GM12878 (cell line): ENCODE data around the gene TMEM150C. TPM values are rescaled to one million over a fixed set of nuclear protein-coding genes. Genes with fewer than 3 reads are reported as not detected.

Experiments used
- ATAC-seq: fragments of 200-7000 bp; cut with Tn5 transposase; 3 replicates; pipeline ENCODE4 v1.9.1; 2020; ENCODE audit warnings: mild to moderate bottlenecking, moderate library complexity
- BruUV-seq: library from RNA; stranded (reverse); fragments of 400-500 nt; replicated peaks from 2 replicates; lab custom pipeline; 2021; lab: Mats Ljungman, UMichigan
- CTCF ChIA-PET: fragments of 300-600 bp; sonication (Branson Sonifier 250); formaldehyde crosslinking; extraction: SDS; loops from one replicate; lab custom pipeline; 2021; ENCODE audit warnings: inconsistent platforms; lab: Yijun Ruan, JAX
- POLR2A ChIA-PET: fragments of 350-600 bp; formaldehyde crosslinking; extraction: SDS; loops from one replicate; lab custom pipeline; 2021; ENCODE audit warnings: inconsistent platforms; lab: Charles Lee
- RAD21 ChIA-PET: fragments of 300-600 bp; sonication (Branson Sonifier 250); formaldehyde crosslinking; loops from one replicate; lab custom pipeline; 2023; ENCODE audit warnings: antibody characterized with exemption; ENCODE audit not compliant: unreplicated experiment; lab: Charles Lee
- SMC1A ChIA-PET: fragments of 300-600 bp; sonication (Branson Sonifier 250); formaldehyde crosslinking; loops from one replicate; lab custom pipeline; 2023; ENCODE audit not compliant: unreplicated experiment, uncharacterized antibody; lab: Charles Lee
- DNase-seq: peaks from one replicate; pipeline ENCODE4 v3.0.0-alpha.2; 2011; ENCODE audit warnings: low read depth, low spot score
- FAIRE-seq: peaks from 3 replicates; lab custom pipeline; 2011; peaks lifted over from hg19 to GRCh38; lab: Jason Lieb, UNC
- H2AFZ ChIP-seq: 2 replicates; pipeline ENCODE4 v1.6.0; 2011; ENCODE audit warnings: low read depth, low read length, control low read depth; ENCODE audit not compliant: control insufficient read depth
- H3K27ac ChIP-seq: 2 replicates; pipeline ENCODE4 v1.5.1; 2011; ENCODE audit warnings: control low read depth; ENCODE audit not compliant: control insufficient read depth, insufficient read depth
- H3K27me3 ChIP-seq, 2 experiments: replicated peaks in 1 of 2; 2 replicates each; pipeline versions ENCODE4 v1.6.0 to v1.6.1; 2011; ENCODE audit warnings: low read length in 1 of 2; ENCODE audit not compliant: control insufficient read depth in 2 of 2, insufficient read depth in 2 of 2
- H3K36me3 ChIP-seq, 2 experiments: 2 replicates each; pipeline ENCODE4 v1.5.1; 2011; ENCODE audit warnings: low read length in 1 of 2; ENCODE audit not compliant: control insufficient read depth in 2 of 2, insufficient read depth in 2 of 2
- H3K4me1 ChIP-seq: 2 replicates; pipeline ENCODE4 v1.6.1; 2011; ENCODE audit warnings: mild to moderate bottlenecking, low read length, moderate library complexity, mixed read lengths; ENCODE audit not compliant: control insufficient read depth, insufficient read depth
- H3K4me2 ChIP-seq: 2 replicates; pipeline ENCODE4 v1.6.0; 2011; ENCODE audit warnings: control low read depth; ENCODE audit not compliant: control insufficient read depth, insufficient read depth
- H3K4me3 ChIP-seq: fragments of 200-600 bp; sonication (generic); 2 replicates; pipeline ENCODE4 v1.5.1; 2016
- H3K79me2 ChIP-seq: 2 replicates; pipeline ENCODE4 v1.6.0; 2011; ENCODE audit warnings: low read length; ENCODE audit not compliant: control insufficient read depth, insufficient read depth
- H3K9ac ChIP-seq: 2 replicates; pipeline ENCODE4 v1.8.0; 2011; ENCODE audit warnings: low read length, control low read depth, mixed read lengths; ENCODE audit not compliant: control insufficient read depth, insufficient read depth
- H3K9me3 ChIP-seq: replicated peaks from 3 replicates; pipeline ENCODE4 v1.5.1; 2011; ENCODE audit warnings: mild to moderate bottlenecking, low read length; ENCODE audit not compliant: control insufficient read depth, insufficient read depth
- H4K20me1 ChIP-seq: 2 replicates; pipeline ENCODE4 v1.6.0; 2011; ENCODE audit not compliant: control insufficient read depth, insufficient read depth
- EED ChIP-seq: sonication (generic); IDR thresholded peaks from 2 replicates; pipeline ENCODE4 v1.6.1; 2016; ENCODE audit warnings: antibody characterized with exemption, low read depth
- IRF5 ChIP-seq: fragments of 450-650 bp; IDR thresholded peaks from 2 replicates; pipeline ENCODE4 v1.6.1; 2017; ENCODE audit warnings: borderline replicate concordance
- RUNX3 ChIP-seq: IDR thresholded peaks from 2 replicates; pipeline ENCODE4 v1.6.1; 2012; ENCODE audit warnings: low read length, inconsistent platforms
- SIN3A ChIP-seq: IDR thresholded peaks from 2 replicates; pipeline ENCODE4 v1.6.1; 2012; ENCODE audit warnings: low read depth, low read length, improper control_type of control experiment
- ZBTB11 ChIP-seq: fragments of 450-650 bp; formaldehyde crosslinking; IDR thresholded peaks from 2 replicates; pipeline ENCODE4 v1.5.0; 2022; ENCODE audit warnings: mild to moderate bottlenecking, missing genetic modification characterization
- WGBS: methylation state at CpG from one replicate; pipeline ENCODE4 v1.1.6; 2016; ENCODE audit warnings: low lambda C conversion rate; ENCODE audit not compliant: insufficient replicate concordance, insufficient coverage; ENCODE audit errors: missing lambda C conversion rate; 5-methylcytosine and 5-hydroxymethylcytosine counted together
- in situ Hi-C: fragments of 300-500 bp; cut with MboI; formaldehyde crosslinking; loops from 9 replicates; pipeline ENCODE4 v1.14.3; 2018; ENCODE audit warnings: mixed read lengths
- intact Hi-C: fragments of 100-400 bp; cut with micrococcal nuclease; formaldehyde crosslinking; loops from one replicate; pipeline ENCODE4 v1.14.2; 2022; ENCODE audit not compliant: unreplicated experiment
- polyA plus RNA-seq, 11 experiments: library from polyadenylated mRNA; depleted of rRNA in 4 of 11; unstranded in 6 of 11; stranded (reverse) in 5 of 11; fragments of >200 nt; fragmentation: Nextera tagmentation in 4 of 11; fragmentation: Illumina TruSeq in 1 of 11; extraction: Ambion mirVana in 4 of 11; extraction: Trizol in 1 of 11; gene quantifications; 1 replicate in 1 of 11; 2 replicates in 10 of 11; pipeline versions ENCODE4 v1.2.1 to v1.2.3, GENCODE V29; 2011 to 2016; ENCODE audit warnings: inconsistent platforms in 2 of 11, missing spikeins in 2 of 11, low read depth in 1 of 11
- total RNA-seq, 4 experiments: library from RNA; depleted of rRNA in 3 of 4; stranded (reverse); fragments of >200 nt in 3 of 4; fragmentation: Illumina TruSeq in 1 of 4; extraction: Trizol in 1 of 4; gene quantifications; 2 replicates each; pipeline versions ENCODE4 v1.2.1 to v1.2.3, GENCODE V29; 2013 to 2021

TMEM150C gene
- total and polyA plus RNA-seq, 10 of the 15 experiments (the other 5 are each of a cell fraction or from before 2014, with no cell fraction given), result 0.04 to 0.78 (median 0.13) TPM; not detected in 2

GRCh38 chr4:82579932-82580331 lies 18.1 kb upstream of the TMEM150C start:
- no peak for ATAC-seq
- Histone ChIP-seq H3K4me1 (no peaks in the 10 kb centered on the region), H3K4me3 (no peak overlapping the region), H3K9ac (no peak overlapping the region), H3K36me3 (no peaks in the 10 kb centered on the region), H4K20me1 (no peaks in the 10 kb centered on the region), H3K79me2 (no peaks in the 10 kb centered on the region), H3K27ac (no peak overlapping the region), H3K27me3 (peaks cover 0 to 2% of the 10 kb centered on the region in 2 experiments; a peak in 1 of 4 replicates), H2AFZ (no peak overlapping the region), H3K9me3 (no peaks in the 10 kb centered on the region), H3K4me2 (no peak overlapping the region)
- intact Hi-C loops, result no loop called here
- no peak for FAIRE-seq
- WGBS, result 5% methylated on average over 4 of the region's 5 CpGs
- ChIA-PET SMC1A (no interaction called here), RAD21 (no interaction called here), POLR2A (no interaction called here), CTCF (no interaction called here)
- in situ Hi-C loops, result no loop called here
- no peak for DNase-seq
- no TSS peak for BruUV-seq
- TF ChIP-seq SIN3A (no peak), IRF5 (no peak), RUNX3 (no peak), EED (no peak), ZBTB11 (CRISPR knock-in tag) (no peak)
